GM15510 (cell line): ENCODE measurements around the gene TTBK2.

Experiments
- POLR2A ChIP-seq: IDR thresholded peaks from 3 replicates; pipeline ENCODE4 v1.6.1; 2011; ENCODE audit warnings: borderline replicate concordance; ENCODE audit not compliant: insufficient read length; ENCODE audit errors: extremely low read depth

The TTBK2 gene

DNA sequence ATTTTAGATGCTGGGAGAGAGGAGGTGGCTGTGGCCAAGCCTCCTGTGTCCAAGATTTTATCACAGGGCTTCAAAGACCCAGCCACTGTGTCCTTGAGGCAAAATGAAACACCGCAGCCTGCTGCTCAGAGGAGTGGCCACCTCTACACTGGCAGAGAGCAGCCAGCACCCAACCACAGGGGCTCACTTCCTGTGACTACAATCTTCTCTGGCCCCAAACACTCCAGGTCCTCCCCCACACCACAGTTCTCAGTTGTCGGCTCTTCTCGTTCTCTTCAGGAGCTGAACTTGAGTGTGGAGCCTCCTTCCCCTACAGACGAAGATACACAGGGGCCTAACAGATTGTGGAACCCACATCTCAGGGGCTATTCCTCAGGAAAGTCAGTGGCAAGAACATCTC, 229.3 kb downstream of the TTBK2 start:
- TF ChIP-seq POLR2A, result no peak
